ENCODE results near the gene CSPG5.

Gene CSPG5

DNA sequence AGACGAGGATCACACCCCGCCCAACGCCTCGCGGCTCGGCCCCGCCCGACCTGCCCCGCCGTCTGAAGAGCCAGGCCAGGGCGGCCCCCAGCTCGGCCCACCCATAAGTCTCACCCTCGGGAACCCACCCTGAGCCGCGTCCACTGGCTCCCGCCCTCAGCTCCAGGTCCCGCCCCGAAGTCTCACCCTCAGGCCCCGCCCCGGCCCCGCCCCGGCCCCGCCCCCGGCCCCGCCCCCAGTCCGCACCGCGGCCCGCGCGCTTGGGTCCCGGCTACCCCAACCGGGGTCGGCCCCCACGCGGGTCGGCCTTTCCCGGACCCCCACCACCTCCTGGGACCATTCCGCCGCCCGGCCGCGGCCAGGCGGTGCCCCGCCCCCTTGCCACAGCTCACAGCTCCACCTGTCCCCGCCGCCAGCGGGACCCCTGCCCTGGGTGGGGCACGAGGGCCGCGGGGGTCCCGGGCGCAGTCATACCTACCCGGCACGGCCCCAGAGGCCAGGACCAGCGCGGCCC is 489 bp downstream of the CSPG5 start:
- DNase-seq (ENCODE audit: low read depth) = no peak
- TF ChIP-seq, protein P1, sequence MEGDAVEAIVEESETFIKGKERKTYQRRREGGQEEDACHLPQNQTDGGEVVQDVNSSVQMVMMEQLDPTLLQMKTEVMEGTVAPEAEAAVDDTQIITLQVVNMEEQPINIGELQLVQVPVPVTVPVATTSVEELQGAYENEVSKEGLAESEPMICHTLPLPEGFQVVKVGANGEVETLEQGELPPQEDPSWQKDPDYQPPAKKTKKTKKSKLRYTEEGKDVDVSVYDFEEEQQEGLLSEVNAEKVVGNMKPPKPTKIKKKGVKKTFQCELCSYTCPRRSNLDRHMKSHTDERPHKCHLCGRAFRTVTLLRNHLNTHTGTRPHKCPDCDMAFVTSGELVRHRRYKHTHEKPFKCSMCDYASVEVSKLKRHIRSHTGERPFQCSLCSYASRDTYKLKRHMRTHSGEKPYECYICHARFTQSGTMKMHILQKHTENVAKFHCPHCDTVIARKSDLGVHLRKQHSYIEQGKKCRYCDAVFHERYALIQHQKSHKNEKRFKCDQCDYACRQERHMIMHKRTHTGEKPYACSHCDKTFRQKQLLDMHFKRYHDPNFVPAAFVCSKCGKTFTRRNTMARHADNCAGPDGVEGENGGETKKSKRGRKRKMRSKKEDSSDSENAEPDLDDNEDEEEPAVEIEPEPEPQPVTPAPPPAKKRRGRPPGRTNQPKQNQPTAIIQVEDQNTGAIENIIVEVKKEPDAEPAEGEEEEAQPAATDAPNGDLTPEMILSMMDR (IDR thresholded peaks at IDR 0.05; ENCODE audit: low read length, missing control alignments) = no peak
- peak overlapping the region; percentile 47 for H3K4me3 ChIP-seq (replicated peaks; ENCODE audit: low read depth, low read length)

DNA sequence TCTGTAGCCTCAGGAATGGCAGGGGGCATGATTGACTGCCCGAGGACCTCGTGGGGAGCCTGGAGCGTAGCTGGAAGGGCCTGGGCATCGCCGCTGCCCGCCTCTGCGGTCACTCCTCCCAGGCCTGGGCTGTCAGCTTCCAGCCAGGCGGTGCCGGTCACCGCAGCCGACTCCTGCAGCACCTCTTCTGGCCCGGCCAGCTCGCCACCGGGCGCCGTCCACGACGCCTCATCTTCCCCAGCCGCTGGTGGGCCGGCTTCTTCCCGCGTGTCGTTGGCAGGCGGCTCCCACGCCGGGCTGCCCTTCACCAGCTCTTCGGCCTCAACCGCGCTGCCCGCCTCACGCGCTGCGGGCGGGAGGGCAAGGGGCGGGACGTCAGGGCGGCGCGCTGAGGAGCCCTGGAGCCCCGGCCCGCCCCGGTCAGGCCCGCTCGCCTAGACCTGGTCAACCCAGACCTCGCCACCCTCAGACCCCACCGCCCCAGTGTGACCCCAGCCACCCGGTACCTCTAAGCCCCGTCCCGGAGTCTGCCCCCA is 1.0 kb downstream of the CSPG5 start:
- H3K4me3 ChIP-seq (replicated peaks; ENCODE audit: low read depth, low read length) = peak overlapping the region; percentile 47
- TF ChIP-seq, protein P1 (IDR thresholded peaks at IDR 0.05; ENCODE audit: low read length, missing control alignments) = no peak
- DNase-seq (ENCODE audit: low read depth) = no peak

DNA sequence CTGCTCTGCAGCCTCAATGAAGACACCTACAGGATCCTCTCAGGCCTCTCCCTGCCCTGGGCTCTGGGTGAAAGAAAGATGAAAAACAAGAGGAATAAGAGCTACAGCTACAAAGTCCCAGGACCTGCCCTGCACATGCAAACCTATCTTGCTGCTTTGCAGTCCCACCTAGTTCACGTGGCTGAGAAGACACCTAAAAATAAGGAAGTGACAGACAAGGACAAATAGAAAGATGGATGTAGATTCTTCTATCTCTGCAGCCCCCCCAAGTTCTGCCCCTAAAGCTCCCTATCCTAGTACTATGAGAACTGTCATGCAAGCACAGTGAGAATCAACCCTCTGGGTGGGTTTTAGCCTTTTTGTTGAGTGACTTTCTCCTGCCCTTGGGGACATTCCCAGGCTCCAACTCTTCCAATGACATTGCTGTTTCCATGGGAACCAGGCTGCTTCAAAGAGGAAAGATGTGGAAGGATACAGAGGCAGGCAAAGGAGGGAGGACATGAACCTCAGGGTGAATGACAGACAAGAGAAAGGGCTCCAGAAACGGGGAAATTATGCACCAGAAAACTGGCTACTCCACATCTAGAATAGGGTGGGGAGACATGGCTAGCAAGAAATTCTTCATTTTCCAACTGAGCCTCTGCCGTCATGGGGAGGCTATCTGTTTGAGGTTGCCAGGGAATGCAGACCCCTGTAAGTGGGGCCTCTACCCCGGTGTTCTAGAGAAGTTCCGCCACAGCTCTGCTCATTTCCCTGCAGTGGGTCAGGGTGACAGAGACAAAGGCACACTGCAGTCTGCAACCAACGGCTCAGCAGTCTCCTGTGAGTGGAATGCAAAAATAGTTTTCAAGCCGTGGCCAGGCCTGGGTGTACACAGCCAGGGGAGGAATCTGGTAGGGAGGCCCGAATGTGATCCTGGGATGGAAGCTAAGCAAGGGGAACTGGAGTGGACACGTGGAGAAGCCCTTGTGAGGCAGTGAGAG is 5.2 kb downstream of the CSPG5 start:
- H3K4me3 ChIP-seq (replicated peaks; ENCODE audit: low read depth, low read length) = no peak overlapping the region
- DNase-seq (ENCODE audit: low read depth) = no peak
- TF ChIP-seq, protein P1 (IDR thresholded peaks at IDR 0.05; ENCODE audit: low read length, missing control alignments) = no peak

DNA sequence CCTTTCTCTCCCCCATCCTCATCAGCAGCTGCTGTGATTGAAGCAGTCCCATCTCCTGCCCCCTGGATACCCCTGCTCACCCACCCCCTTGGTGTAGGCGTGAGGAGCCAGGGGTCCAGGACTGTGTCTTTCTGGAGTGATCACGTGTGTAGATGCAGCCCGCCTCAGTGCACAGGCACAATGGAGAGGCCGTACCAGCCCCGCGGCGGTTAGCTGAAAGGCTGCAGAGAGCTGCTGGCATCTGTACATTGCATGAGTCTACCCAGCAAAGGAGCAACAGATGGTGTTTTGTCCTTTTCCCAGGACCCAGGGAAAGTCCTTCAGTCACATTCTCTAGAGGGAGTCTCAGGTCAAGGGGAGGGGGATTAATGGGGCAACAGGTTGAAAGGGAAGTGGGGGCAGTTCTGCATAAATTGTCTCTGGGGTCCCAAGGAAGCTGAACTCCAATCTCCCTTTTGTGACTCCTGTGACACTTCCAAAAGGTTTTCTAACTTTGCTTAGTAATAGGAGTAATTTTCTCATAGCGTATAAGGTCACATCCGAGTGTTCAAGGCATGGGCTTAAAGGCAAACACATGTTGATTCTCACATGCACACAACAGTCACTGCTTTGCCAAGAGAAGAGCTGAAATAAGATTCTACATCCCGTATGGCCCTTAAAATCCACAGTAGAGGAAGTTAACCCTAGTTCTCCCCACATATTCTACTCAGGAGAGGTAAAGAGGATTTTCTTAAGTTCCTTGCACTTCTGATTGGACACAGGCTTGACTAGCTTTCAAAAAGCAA is 7.1 kb downstream of the CSPG5 start:
- DNase-seq (ENCODE audit: low read depth) = no peak
- TF ChIP-seq, protein P1 (IDR thresholded peaks at IDR 0.05; ENCODE audit: low read length, missing control alignments) = no peak
- H3K4me3 ChIP-seq (replicated peaks; ENCODE audit: low read depth, low read length) = no peak overlapping the region

DNA sequence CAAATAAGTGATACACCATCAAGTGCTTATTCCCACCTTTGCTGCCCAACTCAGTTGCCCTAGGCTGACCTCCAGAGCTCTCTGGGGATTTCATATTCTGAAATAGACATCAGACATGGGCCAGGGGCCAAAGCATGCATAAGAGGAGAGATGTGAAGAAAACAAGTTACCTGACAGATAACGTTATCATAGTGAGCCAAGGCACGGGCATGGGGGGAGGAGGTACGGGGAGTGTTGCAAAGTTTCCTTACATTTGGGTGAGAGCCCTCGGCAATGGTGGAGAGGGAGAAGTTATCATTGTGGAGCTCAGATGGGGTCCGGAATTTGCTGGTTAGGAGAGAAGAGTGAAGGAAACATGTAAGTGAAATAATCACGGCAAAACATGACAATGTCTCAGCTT is 9.8 kb downstream of the CSPG5 start:
- H3K4me3 ChIP-seq (replicated peaks; ENCODE audit: low read depth, low read length) = no peak overlapping the region
- DNase-seq (ENCODE audit: low read depth) = no peak
- TF ChIP-seq, protein P1 (IDR thresholded peaks at IDR 0.05; ENCODE audit: low read length, missing control alignments) = no peak

DNA sequence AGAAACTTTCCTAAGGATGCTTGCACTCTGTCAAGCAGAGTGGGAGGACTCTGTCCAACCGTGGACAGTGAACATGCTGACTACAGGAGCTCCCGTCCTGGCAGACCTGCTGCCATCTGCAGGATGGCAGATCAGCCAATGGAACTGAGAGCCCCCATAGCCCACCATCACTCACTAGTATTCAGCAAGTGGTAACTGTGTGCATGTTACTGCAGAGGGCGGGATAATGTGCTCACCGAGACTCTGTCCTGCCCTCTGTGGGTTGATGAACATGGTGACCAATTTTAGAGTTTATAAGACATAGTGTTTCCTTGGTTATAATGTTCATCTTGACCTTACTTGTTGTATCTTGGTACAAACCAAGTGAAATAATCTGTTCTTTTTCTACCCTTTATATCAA is 11.5 kb downstream of the CSPG5 start:
- DNase-seq (ENCODE audit: low read depth) = no peak
- TF ChIP-seq, protein P1 (IDR thresholded peaks at IDR 0.05; ENCODE audit: low read length, missing control alignments) = no peak
- no peak overlapping the region for H3K4me3 ChIP-seq (replicated peaks; ENCODE audit: low read depth, low read length)

Measured in fibroblast of pulmonary artery (primary cell).